Tibial nerve (tissue), 4 donors: ENCODE measurements around the gene GBE1.

Experiments
- CTCF ChIP-seq, 5 experiments: fragments of 200-600 bp in 3 of 5; fragments of 450-650 bp in 2 of 5; sonication (generic) in 3 of 5; IDR thresholded peaks; one replicate each; pipeline ENCODE4 v1.5.1; 2016 to 2019; ENCODE audit warnings: antibody characterized with exemption in 5 of 5, mild to moderate bottlenecking in 3 of 5, moderate library complexity in 2 of 5
- EP300 ChIP-seq, 2 donors: sonication (generic); formaldehyde crosslinking; IDR thresholded peaks; one replicate each; pipeline ENCODE4 v1.6.1; 2017; ENCODE audit warnings: antibody characterized with exemption in 2 of 2, mild to moderate bottlenecking in 1 of 2
- POLR2A ChIP-seq, 2 donors: fragments of 450-650 bp; IDR thresholded peaks; one replicate each; pipeline ENCODE4 v1.6.1; 2017; ENCODE audit warnings: antibody characterized with exemption in 2 of 2, mild to moderate bottlenecking in 2 of 2, moderate library complexity in 2 of 2

- TF ChIP-seq CTCF (IDR thresholded peaks at IDR 0.05) (no peak), POLR2A (IDR thresholded peaks at IDR 0.05) (no peak), EP300 (IDR thresholded peaks at IDR 0.05) (no peak)
Measured at GRCh38 chr3:81632659-81633058, 128.8 kb downstream of the GBE1 start.
